Neutrophil (primary cell): Measurements from ENCODE around the gene POLG.

ENCODE experiments used
- H3K27ac ChIP-seq: fragments of 200-600 bp; sonication (generic); 2 replicates; pipeline ENCODE4 v1.5.1; 2016; ENCODE audit warnings: mild to moderate bottlenecking, moderate library complexity
- H3K27me3 ChIP-seq: fragments of 200-600 bp; sonication (generic); 2 replicates; pipeline ENCODE4 v1.6.0; 2016; ENCODE audit warnings: mild to moderate bottlenecking
- H3K36me3 ChIP-seq: fragments of 200-600 bp; sonication (generic); 2 replicates; pipeline ENCODE4 v1.5.1; 2017
- H3K4me1 ChIP-seq, 2 experiments: fragments of 200-600 bp in 1 of 2; sonication (generic) in 1 of 2; 1 replicate in 1 of 2; 2 replicates in 1 of 2; pipeline versions ENCODE4 v1.5.1 to v1.6.1; 2013 to 2016; ENCODE audit warnings: low read depth in 1 of 2, low read length in 1 of 2, mild to moderate bottlenecking in 1 of 2, moderate library complexity in 1 of 2; ENCODE audit not compliant: control insufficient read depth in 1 of 2, insufficient read depth in 1 of 2
- H3K4me3 ChIP-seq, 2 experiments: fragments of 200-600 bp in 1 of 2; sonication (generic) in 1 of 2; 1 replicate in 1 of 2; 2 replicates in 1 of 2; pipeline ENCODE4 v1.5.1; 2013 to 2016; ENCODE audit warnings: low read depth in 1 of 2, low read length in 1 of 2, mild to moderate bottlenecking in 1 of 2, moderate library complexity in 1 of 2
- H3K9me3 ChIP-seq: fragments of 200-600 bp; sonication (generic); 2 replicates; pipeline ENCODE4 v1.5.1; 2016
- CTCF ChIP-seq: fragments of 200-600 bp; sonication (generic); IDR thresholded peaks from 2 replicates; pipeline ENCODE4 v1.5.1; 2016; ENCODE audit warnings: antibody characterized with exemption

POLG gene

DNA sequence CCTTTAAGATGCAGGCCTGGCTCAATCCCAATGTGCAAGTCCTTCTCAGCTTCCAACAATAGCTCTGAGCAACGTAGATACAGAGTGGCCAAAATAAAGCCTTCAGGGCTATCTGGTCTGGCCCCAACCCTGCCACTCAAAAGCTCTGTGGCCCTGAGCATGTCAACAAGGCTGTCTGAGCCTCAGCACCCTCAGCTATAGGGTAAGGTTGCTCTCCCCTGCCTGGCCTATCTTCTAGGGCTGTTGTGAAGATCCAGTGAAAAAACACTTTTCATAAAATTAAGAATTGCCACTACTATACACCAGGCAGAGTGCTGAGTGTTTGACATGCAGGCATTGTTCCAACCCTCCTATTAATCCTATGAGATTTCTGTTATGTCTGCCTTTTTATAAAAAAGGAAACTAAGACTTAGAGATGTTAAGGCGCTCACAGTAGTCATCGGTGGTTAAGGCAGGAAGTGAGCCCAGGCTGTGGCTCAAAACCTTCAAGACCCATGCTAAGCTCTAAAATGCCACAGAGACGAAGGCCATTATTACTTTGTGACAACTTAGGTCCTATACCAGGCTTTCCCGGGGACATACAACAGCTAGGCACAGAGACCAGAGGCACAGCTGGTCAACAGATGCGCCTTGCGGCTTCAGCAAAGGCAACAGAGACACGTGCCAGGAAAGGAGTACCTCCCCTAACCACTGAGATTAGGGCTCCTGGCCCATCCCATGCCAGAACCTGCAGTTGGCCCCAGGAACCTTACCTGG lies 5.1 kb downstream of the POLG start:
- no peak for TF ChIP-seq CTCF
- peaks cover 12 to 17% of the 10 kb centered on the region in 2 experiments for H3K4me1 ChIP-seq
- H3K9me3 ChIP-seq: no peaks in the 10 kb centered on the region
- H3K27me3 ChIP-seq: no peaks in the 10 kb centered on the region
- H3K4me3 ChIP-seq: no peak overlapping the region
- peaks cover 91% of the 10 kb centered on the region for H3K36me3 ChIP-seq
- no peak overlapping the region for H3K27ac ChIP-seq

- TF ChIP-seq CTCF: no peak
- Histone ChIP-seq H3K4me1 (peaks cover 7 to 10% of the 10 kb centered on the region in 2 experiments), H3K27ac (no peak overlapping the region), H3K36me3 (peaks cover 99% of the 10 kb centered on the region), H3K27me3 (no peaks in the 10 kb centered on the region), H3K4me3 (no peak overlapping the region), H3K9me3 (no peaks in the 10 kb centered on the region)
These were observed 6.0 kb downstream of the POLG start for GRCh38 chr15:89328398-89329254.

DNA sequence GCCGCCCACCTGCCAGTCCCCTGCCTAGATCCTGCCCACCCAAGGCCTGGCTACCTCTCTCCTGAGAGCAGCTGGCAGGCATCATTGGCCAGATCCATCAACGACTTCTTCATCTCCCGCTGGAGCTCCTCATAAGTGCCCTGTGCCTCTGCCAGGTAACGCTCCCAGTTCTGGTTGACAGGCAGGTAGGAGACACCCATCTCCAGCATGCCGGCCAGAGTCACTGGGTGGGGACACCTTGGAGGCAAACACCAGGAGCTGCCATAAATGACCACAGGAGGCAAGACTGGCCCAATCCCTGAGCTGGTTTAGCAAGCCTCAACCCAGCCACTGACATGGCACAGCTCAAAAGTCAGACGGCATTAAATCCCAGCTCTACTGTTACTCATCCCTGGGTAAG lies 7.5 kb downstream of the POLG start:
- no peak overlapping the region for H3K27ac ChIP-seq
- H3K36me3 ChIP-seq: peaks cover 100% of the 10 kb centered on the region
- H3K27me3 ChIP-seq: no peaks in the 10 kb centered on the region
- H3K9me3 ChIP-seq: no peaks in the 10 kb centered on the region
- peaks cover 0 to 3% of the 10 kb centered on the region in 2 experiments for H3K4me1 ChIP-seq
- TF ChIP-seq CTCF: no peak
- H3K4me3 ChIP-seq: no peak overlapping the region

GRCh38 chr15:89326316-89326715 lies 8.3 kb downstream of the POLG start:
- no peak for TF ChIP-seq CTCF

DNA sequence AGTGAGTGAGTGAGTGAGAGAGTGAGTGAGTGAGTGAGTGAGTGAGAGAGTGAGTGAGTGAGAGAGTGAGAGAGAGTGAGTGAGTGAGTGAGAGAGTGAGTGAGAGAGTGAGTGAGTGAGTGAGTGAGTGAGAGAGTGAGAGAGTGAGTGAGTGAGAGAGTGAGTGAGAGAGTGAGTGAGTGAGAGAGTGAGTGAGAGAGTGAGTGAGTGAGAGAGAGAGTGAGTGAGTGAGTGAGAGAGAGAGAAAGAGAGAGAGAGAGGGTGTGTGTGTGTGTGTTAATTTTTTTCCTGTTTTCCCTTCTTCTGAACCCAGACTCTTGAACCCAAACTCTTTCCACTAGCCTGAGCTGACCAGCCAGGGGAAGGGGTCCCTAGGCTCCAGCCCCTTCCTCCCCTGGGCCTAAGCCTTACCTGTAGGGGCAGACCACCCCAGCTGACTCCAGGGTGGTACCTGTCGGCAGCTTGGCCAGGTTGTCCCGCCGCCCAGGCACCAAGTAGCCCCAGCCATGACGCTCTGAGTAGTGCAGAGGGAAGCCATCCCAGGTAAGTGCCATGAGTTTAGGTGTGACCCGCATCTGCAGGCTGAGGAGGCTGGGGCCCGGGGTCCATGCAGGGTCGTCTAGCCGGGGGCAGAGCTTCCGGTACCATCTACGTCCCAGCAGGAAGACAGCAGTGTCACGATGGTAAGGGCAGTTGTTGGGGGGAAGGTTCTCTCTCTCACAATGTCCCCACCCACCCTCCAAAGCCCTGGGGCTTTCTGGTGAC lies 9.4 kb downstream of the POLG start:
- TF ChIP-seq CTCF: no peak
- Histone ChIP-seq H3K36me3 (peaks cover 100% of the 10 kb centered on the region), H3K27ac (no peak overlapping the region), H3K27me3 (no peaks in the 10 kb centered on the region), H3K4me3 (no peak overlapping the region), H3K4me1 (no peaks in the 10 kb centered on the region), H3K9me3 (no peaks in the 10 kb centered on the region)

More at GRCh38 chr15:89326316-89326715, 8.3 kb downstream of the POLG start:
- Histone ChIP-seq H3K36me3 (peaks cover 100% of the 10 kb centered on the region), H3K4me3 (no peak overlapping the region), H3K9me3 (no peaks in the 10 kb centered on the region), H3K27me3 (no peaks in the 10 kb centered on the region), H3K4me1 (no peaks in the 10 kb centered on the region), H3K27ac (no peak overlapping the region)
